GM19372 (cell line): ENCODE data around the gene CFAP46.

ENCODE experiments used
- ATAC-seq: cut with Tn5 transposase; IDR thresholded peaks from one replicate; pipeline ENCODE4 v1.9.1; 2021; ENCODE audit warnings: mild to moderate bottlenecking, low read depth, moderate library complexity; ENCODE audit not compliant: unreplicated experiment

CFAP46 gene

DNA sequence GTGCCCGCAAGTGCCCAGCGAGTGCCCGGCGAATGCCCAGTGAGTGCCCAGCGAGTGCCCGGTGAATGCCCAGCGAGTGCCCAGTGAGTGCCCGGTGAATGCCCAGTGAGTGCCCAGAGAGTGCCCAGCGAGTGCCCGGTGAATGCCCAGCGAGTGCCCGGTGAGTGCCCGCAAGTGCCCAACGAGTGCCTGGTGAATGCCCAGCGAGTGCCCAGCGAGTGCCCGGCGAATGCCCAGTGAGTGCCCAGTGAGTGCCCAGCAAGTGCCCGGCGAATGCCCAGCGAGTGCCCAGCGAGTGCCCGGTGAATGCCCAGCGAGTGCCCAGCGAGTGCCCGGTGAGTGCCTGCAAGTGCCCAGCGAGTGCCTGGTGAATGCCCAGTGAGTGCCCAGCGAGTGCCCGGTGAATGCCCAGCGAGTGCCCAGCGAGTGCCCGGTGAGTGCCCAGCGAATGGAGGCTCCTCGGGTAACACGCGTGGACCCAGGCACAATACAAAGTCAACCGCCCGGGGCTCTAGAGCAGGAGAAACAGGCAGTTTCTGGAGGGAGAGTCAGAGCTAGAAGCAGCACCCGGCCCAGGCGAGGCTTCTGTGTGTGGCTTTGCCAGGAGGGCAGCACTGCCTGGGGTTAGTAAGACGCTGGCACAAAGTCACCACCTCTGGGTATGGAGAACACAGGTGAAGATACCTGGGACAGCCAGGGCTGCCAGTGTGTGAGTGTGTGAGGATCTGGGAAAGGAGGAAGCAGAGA, 38.2 kb upstream of the CFAP46 start:
- no peak for ATAC-seq

GRCh38 chr10:132979491-132980425, 37.4 kb upstream of the CFAP46 start:
- ATAC-seq: no peak

GRCh38 chr10:132978542-132978941, 36.2 kb upstream of the CFAP46 start:
- ATAC-seq: no peak

DNA sequence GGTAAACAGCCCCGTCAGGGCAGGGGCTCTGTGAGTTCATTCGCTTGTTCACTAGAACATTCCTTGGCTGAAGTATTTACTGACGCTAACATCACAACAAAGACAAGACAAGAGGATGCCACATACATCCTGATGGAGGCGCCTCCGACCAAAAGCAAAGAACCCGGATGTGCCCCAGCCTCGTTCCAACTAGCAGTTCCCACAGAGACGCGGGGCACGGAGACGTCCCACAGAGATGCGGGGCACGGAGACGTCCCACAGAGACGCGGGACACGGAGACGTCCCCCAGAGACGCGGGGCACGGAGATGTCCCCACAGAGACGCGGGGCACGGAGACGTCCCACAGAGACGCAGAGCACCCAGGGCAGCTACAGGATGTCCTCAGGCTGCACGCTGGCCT, 35.4 kb upstream of the CFAP46 start:
- ATAC-seq: no peak

DNA sequence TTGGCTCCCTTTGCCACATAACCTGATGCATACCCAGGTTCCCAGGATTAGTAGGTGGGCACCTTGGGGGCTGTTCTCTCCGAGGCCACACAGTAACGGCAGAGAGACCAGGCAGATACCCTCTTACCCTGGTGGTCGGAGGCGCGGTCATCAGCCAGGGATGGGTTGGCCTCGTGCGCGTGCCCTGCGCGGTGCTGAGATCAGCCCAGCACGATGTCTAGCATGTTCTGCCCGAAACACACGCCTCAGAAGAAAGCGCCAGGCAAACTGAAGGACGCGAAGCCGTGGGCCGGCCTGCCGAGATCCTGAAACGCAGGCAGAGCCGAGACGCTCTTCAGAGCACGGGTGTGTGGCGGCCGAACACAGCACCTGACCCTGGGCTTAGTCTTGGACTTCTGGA, 34.7 kb upstream of the CFAP46 start:
- ATAC-seq: no peak

GRCh38 chr10:132975831-132976682, 33.7 kb upstream of the CFAP46 start:
- ATAC-seq: no peak

GRCh38 chr10:132974886-132975830, 32.8 kb upstream of the CFAP46 start:
- ATAC-seq: no peak

DNA sequence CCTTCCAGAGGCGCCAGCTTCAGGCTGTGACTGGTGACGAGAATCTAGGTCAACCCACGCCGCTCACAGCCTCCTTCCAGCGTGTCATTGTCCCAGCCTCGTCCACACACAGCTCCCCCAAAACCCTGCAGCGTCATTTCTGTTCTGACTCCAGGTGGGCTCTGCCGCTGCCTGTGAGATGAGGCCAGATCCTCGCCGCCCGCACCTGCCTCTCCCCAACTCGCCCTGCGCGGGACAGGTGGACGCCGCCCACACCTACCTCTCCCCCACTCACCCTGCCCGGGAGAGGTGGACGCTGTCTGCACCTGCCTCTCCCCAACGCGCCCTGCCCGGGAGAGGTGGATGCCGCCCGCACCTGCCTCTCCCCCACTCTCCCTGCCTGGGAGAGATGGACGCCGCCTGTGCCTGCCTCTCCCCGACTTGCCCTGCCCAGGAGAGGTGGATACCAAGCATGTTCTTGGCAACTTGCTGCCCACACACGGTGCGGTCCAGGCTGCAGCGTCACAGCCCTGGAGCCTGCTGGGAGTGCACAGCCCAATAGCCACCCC, 32.0 kb upstream of the CFAP46 start:
- no peak for ATAC-seq

DNA sequence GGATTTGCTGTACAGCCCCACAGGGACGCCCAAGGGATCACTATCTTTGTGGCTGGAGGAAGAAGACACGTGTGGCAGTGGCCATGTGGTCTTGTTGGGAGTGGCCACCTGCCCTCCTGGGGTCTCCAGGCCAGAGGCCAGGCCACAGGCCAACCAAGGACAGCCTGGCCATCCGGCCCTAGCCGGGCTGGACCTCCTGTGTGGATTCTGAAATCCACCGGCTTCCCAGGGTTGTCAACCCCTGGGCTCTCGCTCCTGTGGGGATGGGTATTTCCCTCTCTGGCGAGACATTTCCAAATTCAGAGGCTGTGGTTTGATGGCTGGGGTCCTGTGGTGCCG, 31.5 kb upstream of the CFAP46 start:
- ATAC-seq: no peak

DNA sequence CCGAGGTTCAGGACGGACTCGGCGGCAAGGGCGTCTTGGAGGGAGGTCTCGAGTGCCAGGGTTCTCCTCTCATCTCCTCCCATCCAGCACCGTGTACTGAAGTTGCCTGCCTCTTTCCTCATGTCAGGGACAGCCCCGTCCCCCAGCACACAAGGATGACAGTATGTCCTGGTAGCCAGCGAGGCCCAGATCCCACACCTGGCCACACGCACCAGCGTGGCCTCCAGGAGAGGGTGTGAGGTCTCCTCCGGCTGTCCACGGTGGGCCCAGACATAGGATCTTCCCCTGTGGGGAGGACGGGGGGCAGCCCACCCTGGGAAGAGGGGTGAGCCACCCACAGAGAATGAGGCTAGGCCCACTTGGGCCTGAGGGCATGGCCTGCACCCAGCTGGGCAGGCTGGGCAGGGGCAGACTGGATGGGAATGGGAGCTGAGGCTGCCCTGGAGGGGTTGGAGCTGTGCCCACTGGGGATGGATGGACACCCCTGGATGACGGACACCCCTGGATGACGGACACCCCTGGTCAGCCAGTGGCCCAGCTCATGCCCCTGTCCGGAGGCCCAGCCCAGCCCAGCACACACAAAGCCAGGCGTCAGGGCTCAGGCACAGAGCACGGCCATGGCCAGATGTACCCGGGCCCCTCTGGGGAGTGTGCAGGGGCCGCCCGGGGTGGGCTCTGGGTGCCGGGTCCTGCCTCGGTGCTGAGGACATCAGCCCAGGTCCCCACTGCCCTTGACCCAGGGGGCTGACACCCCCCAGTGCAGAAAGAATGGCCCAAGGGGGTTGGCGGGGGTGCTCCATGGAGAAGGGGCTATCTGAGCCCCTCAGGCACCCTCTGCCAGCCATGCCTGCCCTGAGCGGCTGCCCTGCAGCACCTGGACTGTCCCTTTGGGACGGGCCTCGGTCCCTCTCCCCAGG, 30.9 kb upstream of the CFAP46 start:
- no peak for ATAC-seq

GRCh38 chr10:132972149-132972985, 30.0 kb upstream of the CFAP46 start:
- ATAC-seq: no peak

DNA sequence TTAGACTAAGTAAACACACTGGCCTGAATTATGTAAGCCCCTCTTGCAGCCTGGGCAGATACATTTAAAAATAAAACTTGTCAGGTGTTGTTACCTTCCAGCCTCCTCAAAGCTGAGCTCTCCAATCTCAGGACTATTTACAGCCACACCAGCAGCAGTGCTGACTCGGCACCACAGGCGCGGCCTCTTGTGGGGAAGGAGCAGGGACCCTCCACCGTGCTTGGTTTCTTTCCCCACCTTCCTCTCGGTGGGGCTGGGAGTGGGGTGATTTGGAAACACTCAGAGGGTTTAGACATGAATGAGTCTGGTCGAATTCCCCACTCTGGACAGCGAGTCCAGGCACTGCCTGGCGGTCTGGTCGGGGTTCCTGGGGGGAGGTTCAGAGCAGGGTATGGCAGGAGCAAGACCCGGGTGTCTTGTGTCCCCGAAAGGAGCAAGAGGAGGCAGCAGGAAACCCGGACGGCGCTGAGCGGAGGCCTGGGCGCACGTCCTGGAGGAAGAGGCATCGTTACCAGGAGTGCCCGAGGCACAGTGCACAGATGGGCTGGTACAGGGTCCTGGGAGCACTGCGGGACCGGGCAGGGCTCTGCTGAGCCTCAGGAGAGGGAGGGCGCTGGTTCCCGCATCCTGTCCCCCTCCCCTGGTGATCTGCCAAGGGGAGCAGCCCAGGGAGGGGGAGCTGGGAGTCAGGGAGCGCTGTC, 29.2 kb upstream of the CFAP46 start:
- ATAC-seq: no peak

DNA sequence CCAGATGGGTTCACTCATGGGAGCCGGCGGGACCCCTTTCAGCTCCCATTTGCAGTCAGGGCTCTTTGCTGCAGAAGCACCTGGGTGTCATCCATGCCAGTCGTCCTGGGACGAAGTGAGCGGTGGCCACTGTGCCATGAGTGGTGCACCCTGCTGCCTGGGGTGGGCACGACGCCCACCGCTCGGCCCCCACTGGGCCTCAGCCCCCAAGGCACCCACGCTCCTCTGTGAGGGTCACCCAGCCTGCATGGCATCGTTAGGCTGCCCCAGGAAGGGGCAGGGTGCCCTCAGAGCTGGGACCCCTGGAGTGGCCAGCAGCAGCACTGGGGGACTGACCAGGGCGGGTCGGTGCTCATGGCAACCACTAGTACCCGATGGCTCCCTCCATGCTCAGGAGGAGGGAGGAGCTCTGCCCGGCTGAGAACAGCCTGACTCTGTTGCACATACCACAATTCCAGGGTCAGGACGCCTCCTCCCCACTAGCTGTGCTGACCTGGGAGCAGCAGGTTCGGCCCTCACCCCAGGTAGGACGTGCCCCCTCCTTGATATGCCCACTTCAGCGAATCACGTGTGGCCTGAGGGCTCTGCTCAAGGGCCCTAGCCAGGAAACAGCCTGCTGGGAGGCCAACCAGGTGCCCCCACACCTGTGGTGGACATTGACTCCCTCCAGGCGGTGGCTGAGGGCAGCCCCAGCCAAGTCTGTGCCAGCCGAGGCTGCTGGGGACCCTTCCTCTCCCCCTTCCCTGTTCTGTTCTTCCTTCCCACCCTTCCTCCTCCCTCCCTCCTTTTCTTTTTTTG, 28.5 kb upstream of the CFAP46 start:
- ATAC-seq: no peak

DNA sequence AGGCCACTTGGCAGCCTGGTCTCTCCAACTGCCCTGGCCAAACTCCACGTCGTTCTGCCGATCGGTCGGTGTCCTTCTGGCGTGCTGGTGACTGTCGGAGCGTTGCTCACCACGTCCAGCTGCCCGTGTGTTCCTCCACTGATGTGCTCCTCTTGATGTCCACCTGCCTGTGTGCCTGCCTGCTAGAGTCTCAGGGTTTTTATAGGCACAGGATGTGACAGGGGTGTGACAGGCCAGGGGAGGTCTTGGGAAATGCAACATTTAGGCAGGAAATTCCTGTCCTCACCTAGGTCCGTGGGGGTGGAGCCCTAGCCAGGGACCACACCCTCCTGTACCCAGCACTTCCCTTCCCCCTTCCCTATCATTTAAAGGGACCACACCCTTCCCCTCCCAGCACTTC, 25.2 kb upstream of the CFAP46 start:
- ATAC-seq: no peak

GRCh38 chr10:132965411-132966057, 23.2 kb upstream of the CFAP46 start:
- ATAC-seq: no peak
